ENCODE data around the gene CTAG1B.
"Not testable (repeated sequence)": the region's sequence is repeated elsewhere in the genome, so short reads cannot be mapped to it uniquely, and the experiment has no call there.

CTAG1B gene

GRCh38 chrX:154619182-154619581, at the start of gene CTAG1B:
TSS of gene CTAG1B (minus strand) at chrX:154619282. CDS start at chrX:154619218, 64 bp downstream.
- DNase-seq: not testable (repeated sequence)

GRCh38 chrX:154661899-154662298, 42.8 kb upstream of the CTAG1B start:
- DNase-seq: no peak

GRCh38 chrX:154661170-154661569, 42.1 kb upstream of the CTAG1B start:
- no peak for DNase-seq

- no peak for DNase-seq
These were observed 41.5 kb upstream of the CTAG1B start for GRCh38 chrX:154660541-154660940.

- DNase-seq: no peak
These were observed 39.9 kb upstream of the CTAG1B start for GRCh38 chrX:154658957-154659356.

- DNase-seq: no peak
These were observed 39.1 kb upstream of the CTAG1B start for GRCh38 chrX:154658187-154658586.

- no peak for DNase-seq
These were observed 38.2 kb upstream of the CTAG1B start for GRCh38 chrX:154657226-154657805.

- DNase-seq: no peak
These were observed 36.7 kb upstream of the CTAG1B start for GRCh38 chrX:154655786-154656185.

GRCh38 chrX:154655346-154655745, 36.3 kb upstream of the CTAG1B start:
- DNase-seq: no peak

GRCh38 chrX:154654925-154655324, 35.8 kb upstream of the CTAG1B start:
- no peak for DNase-seq

GRCh38 chrX:154654372-154654771, 35.3 kb upstream of the CTAG1B start:
- DNase-seq: no peak

- DNase-seq: not testable (repeated sequence)
These were observed 34.3 kb upstream of the CTAG1B start, which contains the start of gene CTAG2 for GRCh38 chrX:154653413-154653812. TSS of gene CTAG2 (minus strand) at chrX:154653579. CDS start at chrX:154653515, 64 bp downstream.

GRCh38 chrX:154653048-154653401, 33.9 kb upstream of the CTAG1B start:
- no peak for DNase-seq

GRCh38 chrX:154652311-154653047, 33.4 kb upstream of the CTAG1B start:
- DNase-seq: no peak

GRCh38 chrX:154650221-154650510, 31.1 kb upstream of the CTAG1B start:
- no peak for DNase-seq

GRCh38 chrX:154649503-154650220, 30.6 kb upstream of the CTAG1B start:
- DNase-seq: no peak

- DNase-seq: no peak
These were observed 29.8 kb upstream of the CTAG1B start for GRCh38 chrX:154648931-154649330.

GRCh38 chrX:154645745-154646378, 26.8 kb upstream of the CTAG1B start:
- DNase-seq: not testable (repeated sequence)

- not testable (repeated sequence) for DNase-seq
These were observed 24.6 kb upstream of the CTAG1B start for GRCh38 chrX:154643708-154644107.

GRCh38 chrX:154641740-154642139, 22.7 kb upstream of the CTAG1B start:
- not testable (repeated sequence) for DNase-seq

GRCh38 chrX:154633661-154634060, 14.6 kb upstream of the CTAG1B start:
- DNase-seq: not testable (repeated sequence)

- not testable (repeated sequence) for DNase-seq
These were observed 11.9 kb upstream of the CTAG1B start for GRCh38 chrX:154630949-154631348.

- DNase-seq: not testable (repeated sequence)
These were observed 9.9 kb upstream of the CTAG1B start for GRCh38 chrX:154628960-154629359.

Data from activated CD4-positive, alpha-beta T cell treated with anti-CD3 and anti-CD28 coated beads for 1 hour (primary cell).